GM04504 (cell line): ENCODE measurements around the gene PCCB.
"Not testable (repeated sequence)": the region's sequence is repeated elsewhere in the genome, so short reads cannot be mapped to it uniquely, and the experiment has no call there.

ENCODE experiments used
- DNase-seq: peaks from one replicate; pipeline ENCODE4 v3.0.0-alpha.2; 2012; ENCODE audit warnings: low read depth

PCCB gene

DNA sequence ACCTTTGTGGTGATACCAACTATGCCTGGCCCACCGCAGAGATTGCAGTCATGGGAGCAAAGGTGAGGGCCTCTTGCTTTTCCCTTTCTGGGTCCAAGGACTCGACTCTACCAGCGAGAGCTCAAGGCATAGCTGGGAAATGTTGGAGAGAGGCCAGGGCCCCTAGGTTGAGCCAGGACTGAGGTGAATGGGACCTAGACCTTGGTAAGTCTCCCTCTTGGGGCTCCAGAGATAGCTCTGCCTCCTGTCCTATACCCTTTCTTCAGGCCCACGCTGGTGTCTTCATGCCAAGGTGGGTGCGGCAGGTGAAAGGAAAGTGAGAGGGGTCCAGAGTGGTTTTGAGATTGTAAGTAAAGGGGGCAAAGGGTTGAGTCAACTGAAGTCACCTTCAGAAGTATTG lies 77.5 kb downstream of the PCCB start:
- no peak for DNase-seq

DNA sequence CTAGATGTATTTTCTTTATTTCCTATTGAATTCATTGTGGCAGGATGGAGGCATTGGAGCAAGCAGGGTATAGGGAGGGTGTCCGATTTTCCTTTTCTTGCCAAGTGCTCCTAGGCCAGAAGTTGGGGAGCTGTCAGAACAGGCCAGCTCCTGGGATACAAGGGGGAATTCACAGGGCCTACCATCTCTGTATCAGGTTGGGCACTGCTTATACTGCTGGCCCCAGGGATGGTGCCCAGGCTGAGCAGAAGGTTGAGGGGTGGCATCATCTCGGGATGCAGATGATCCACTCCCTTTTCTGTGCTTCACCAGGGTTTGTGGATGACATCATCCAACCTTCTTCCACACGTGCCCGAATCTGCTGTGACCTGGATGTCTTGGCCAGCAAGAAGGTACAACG lies 79.5 kb downstream of the PCCB start:
- DNase-seq: no peak

DNA sequence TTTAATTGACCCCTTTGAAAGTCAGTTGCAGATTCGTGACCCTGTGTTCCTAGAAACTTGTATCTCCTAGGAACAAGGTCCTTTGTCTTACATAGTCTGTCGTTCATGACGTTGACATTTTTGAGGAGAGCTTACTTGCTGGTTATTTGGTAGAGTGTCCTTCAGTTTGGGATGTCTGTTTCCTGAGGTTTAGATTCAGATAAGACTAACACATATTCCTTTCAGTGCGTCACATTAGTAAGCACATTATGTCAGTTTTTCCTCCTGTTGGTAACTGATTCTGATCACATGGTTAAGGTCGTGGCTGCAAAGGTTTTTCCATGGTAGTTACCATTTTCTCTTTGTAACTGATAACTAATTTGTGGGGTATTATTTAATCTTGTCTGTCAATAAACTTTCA lies 80.8 kb downstream of the PCCB start:
- DNase-seq: no peak

DNA sequence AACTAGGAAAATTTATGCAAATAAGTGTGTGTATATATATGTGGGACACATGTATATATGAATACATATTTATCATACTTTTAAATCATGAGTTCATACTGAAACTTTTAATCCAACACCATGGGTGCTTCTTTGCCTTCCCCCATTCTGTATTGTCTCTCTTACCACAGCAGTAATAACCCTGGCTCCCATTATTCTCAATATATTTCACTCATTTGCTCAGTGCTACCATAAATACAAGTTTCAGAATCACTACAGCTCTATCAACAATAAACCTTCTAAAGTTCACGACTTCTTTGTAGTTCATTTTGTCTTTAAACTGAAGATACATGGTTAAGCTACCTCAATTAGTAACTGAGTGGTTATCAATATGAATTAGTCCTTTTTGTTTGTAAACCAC lies 82.2 kb downstream of the PCCB start:
- DNase-seq: no peak

DNA sequence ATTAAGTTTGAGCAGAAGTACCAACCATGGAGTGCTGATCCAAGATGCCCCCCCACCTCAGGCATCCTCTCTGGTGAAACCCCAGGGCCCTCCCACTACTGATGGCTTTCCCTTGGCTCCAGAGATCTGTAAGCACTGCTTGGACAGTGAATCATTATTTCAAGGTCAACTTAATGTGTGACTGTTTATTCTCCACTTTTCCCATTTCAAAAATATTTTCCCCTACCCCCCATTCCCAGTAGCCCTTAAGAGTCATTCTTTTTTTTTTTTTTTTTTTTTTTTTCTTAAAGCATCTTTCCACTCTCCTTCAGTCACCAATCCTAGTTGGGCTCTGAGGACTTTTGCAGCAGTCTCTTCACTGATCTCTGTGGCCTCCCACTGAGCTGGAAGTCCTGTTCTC lies 82.6 kb downstream of the PCCB start:
- DNase-seq: peak; percentile 63

DNA sequence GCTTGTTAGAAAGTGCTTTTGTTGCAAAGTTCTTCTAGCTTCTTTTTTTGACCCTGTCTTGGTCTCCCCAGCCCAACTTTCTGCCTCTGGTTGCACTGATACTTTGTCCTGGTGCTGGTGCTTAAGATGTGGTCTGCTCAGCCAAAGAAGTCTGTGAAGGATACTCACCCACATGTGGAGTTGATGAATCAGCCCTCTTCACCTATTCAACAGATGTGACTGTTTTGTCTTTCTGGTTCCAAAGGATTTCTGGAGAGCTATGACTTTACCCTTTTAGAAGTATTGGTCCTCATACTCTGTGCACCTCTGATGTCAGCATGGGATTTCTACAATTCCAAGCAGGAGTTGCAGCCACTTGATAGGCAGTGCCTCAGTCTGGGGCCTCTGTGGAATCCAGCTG lies 84.1 kb downstream of the PCCB start:
- DNase-seq: no peak

DNA sequence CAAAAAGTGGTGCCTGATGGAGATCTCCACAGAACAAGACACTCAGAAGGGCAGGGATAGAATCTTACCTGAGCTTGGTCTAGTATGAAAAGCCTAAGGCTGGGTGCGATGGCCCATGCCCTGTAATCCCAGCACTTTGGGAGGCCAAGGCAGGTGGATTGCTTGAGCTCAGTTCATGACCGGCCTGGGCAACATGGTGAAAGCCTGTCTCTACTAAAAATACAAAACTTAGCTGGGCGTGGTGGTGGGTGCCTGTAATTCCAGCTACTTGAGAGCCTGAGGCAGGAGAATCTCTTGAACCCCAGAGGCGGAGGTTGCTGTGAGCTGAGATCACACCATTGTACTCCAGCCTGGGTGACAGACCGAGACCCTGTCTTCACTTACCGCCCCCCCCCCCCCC lies 84.6 kb downstream of the PCCB start:
- DNase-seq: not testable (repeated sequence)

DNA sequence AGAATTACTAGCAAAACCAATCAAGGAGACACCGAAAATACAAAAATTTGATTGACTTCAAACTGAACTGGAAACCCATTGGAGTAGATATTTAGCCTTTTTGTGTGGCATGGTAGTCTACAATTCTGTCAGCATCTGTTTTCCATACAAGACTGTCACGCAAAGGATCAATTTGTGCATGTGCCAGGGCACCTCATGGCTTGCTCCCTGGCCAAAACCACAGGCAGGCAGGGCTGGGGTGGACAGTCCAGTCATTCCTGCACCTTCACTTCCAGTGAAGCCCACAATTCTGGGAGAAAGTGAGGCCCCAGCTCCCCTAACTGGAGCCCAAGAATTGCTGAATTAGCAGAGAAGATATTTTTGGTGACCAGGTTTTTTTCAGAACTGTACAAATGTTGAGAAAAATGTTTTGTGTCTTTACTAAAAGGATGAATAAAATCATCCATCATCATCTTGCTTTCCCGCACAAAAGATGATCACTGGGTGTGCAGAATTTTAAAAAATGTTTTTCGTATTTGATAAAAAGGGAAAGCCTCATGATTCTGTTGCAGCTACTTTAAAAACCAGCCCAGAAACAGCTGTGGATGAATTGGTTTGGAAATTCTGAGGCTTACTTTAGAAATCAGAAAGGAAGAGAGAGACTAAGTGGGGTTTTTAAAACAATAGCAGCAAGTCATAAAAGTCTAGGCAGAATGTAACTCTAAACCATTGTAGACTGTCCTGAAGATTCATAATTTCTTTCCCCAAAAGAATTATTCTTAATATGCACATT lies 86.4 kb downstream of the PCCB start:
- peak; percentile 72 for DNase-seq

DNA sequence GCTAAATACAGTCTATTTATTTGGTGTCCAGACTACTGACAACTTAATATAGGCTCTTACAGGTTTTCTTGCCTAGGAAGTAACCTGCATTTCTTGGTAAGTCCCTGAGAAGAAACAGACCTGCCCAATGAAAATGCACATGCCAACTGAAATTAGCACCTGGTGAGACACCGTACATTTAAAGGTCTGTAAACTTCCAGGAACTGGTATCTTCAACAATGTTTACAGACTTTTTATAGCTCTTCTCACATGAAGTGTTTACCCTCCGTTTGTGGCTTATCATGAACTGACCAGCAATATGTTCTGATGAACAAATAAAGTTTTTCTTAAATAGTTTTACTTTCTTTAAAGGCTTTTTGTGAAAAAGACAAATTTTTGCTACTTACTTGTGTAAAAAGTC lies 93.3 kb downstream of the PCCB start:
- DNase-seq: no peak

DNA sequence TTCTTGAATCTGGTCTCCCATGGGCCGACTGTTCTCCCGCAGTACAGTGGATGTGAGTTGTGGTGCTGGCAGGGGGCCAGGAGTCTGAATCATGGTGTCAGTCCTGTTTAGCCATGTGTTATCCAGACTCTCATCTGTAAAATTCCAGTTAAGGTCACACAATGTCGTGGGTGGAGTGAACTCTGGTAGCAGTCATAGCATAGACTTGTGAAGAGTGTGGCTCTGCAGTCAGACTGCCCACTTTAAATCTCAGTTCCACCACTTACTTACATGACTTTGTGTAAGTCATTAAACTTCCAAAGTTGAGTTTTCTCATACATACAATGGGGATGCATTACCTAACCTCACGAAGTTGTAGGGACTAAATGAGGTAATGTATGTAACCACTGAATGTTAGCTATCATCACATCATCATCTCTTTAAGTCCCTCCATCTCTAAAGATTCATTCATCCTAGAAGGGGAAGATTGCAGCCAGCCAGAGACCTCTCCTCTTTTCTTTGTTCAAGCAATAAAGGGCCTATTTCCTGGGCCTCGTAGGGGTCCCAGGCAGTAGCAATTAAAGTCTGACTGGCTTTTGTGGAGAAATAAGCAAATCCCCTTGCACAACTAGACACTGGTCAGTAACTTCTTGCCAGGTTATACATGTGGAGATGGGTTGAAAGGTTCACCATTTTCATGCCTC lies 93.9 kb downstream of the PCCB start:
- peak; percentile 94 for DNase-seq

DNA sequence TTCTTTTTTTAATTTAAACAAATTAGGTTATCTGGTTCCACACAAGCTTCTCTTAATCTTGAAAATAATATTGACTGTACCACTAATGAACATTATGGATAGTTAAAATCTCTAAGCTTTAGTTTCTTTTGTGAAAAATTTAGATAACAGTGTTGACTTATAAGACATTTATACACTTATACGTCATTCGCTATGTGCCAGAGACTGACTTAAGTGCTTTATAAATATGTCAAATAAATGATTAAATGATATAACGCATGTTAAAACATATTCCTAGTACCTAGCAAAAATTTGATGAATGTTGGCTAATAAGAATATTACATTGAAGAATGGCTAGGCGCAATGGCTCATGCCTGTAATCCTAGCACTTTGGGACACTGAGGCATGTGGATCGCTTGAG lies 96.3 kb downstream of the PCCB start:
- DNase-seq: no peak

DNA sequence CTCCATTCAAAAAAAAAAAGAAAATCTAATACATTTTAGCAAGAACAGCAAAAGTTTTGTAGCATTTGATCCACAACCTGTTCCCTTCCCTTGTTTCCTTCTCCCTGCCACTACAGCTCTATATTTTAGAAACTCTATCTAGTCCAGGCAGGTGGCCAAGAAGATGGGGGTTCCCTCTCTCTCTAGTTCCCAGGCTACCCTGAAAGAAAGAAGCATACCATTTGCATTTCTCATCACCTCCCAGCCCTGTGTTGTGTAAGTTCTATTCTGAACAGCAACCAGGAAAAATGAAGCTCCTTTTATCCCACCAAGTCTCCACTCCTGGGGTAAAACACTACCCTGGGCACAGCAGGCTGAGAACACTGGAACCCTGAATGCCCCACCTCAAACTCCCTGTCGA lies 100.0 kb downstream of the PCCB start:
- DNase-seq: peak; percentile 93

DNA sequence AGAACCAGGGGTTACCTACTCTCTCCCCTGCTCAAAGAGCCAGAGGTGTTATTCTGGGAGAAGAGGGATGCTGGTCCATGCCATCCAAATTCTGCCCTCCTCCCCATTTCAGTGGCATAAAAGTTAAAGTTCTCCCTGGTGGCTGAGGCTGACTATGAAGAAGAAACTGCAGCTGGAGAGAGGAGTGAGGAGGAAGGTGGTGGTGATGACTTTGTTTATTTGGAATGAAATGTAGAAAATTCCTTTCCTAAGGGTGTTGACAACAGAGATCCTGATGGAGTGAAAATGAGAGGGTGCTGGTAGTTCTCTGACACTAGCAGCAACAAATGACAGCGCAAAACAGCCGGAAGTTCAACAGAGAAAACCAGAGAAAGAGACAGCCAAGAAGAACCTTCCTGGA lies 100.4 kb downstream of the PCCB start:
- DNase-seq: peak; percentile 31

DNA sequence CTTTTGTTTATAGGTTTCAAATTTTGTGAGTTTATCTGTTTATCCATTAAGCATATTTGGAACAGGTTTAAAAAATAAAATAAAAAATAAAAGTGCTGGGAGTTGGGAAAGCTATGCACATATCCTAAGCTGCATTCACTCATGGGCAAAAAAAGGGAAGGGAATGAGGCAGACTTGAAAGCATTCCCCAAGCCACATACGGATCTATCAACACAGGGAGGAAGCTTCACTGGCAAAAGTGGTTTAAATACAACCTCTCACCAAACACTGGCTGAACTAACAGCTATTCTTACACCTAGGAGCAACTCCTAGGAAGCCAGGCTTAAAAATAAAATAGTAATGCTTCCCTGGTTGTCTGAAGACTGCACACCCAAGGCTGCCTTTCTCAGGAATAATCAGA lies 101.2 kb downstream of the PCCB start:
- DNase-seq: no peak

DNA sequence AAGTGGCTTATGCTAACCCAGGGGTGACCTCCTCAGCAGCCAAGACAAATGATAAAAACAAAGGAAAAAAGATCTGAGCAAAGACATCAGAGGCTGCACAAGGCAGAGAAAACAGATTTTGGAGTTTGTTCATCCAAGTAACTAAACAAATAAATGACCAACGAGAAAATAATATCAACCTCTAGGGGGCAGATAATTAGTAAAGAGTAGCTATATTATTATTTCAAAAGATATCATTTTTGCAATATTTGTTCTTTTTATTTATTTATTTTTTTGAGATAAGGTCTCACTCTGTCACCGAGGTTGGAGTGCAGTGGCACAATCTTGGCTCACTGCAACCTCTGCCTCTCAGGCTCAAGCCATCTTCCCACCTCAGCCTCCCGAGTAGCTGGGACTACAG lies 101.8 kb downstream of the PCCB start:
- DNase-seq: no peak

DNA sequence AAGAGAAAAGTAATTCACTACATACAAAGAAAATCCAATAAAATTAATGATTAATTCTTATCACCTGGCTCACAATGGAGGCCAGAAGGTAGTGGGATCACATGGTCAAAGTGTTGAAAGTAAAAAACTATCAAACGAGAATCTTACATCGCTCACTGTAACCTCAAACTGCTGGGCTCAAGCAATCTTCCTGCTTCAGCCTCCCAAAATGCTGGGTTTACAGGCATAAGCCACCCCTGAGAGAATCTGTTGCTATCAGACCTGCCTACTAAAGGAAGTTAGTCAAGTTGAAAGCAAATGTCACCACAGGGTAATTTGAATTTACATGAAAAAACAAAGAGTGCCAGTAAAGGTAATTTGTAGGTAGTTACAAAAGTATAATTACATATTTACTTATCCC lies 103.3 kb downstream of the PCCB start:
- DNase-seq: no peak

DNA sequence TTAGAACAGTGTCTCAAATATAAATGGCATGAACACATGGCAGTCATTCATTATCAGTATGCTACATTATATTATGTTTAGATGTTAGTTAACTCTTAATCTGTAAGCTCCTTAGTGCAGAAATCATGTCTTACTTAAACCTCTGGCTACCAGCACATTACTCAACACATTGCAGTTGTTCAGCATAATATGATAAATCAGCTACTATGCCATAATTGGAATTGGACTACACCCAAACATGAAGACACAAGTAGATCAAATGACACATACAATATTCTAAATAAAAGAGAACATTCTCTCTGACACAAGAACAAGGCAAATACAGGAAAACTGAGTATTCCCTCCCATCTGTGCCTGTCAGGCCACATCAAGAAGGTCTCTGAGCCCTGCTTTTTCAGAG lies 116.1 kb downstream of the PCCB start:
- DNase-seq: peak; percentile 32

DNA sequence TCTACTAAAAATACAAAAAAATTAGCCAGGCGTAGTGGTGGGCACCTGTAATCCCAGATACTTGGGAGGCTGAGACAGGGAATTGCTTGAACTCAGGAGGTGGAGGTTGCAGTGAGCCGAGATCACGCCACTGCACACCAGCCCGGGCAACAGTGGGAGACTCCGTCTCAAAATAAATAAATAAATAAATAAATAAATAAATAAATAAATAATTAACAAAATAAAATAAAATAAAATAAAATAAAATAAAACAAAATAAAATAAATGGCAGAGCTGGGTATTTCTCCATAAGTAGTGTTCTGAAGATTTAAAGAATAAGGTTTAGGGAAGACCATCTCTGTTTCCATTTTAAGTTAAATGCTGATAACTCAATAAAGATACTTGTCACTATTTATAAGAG lies 125.7 kb downstream of the PCCB start:
- not testable (repeated sequence) for DNase-seq

DNA sequence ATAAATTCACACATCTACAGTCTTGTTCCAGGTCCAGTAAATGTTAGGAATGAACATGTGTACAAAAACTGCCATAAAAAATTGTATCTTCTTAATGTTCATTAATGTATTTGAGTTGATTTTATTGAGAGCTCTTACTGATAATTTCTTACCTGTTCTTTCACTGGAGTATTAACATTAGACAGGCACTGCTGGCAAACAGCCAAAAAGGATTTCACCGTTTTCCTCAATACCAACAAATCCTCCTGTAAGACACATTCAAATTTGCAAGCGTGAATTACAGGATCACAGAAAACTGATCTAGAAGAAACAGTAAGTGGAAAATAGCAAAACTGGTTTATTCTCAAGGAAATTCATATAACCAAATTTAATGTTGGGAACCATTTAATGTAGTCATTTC lies 127.4 kb downstream of the PCCB start:
- no peak for DNase-seq

DNA sequence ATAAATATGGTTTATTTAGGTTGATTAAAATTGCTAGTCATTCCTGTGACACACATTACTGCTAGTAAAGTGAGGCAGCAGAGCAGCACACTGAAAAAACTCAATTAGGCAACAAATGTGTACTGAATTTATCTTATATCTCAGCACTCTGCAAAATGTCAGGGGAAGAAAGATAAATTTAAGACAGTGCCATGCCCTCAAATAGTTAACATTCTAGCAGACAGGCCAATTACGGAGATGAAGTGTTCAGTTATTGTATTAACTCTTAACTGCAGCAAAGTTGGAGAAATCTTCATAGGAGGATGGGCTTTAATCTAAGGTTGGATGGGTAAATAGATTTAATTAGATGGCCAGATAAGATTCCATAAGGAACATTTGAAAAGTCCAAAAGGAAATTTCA lies 127.9 kb downstream of the PCCB start:
- DNase-seq: no peak
